COLO668 (cell line): ENCODE results near the gene APOD.

Experiments
- DNase-seq: peaks from one replicate; lab custom pipeline; 2025; ENCODE audit not compliant: unreplicated experiment; lab: John Stamatoyannopoulos, UW

The APOD gene

GRCh38 chr3:195587824-195588223, 4.1 kb upstream of the APOD start:
- DNase-seq: no peak

GRCh38 chr3:195587406-195587805, 3.7 kb upstream of the APOD start:
- DNase-seq: no peak

- no peak for DNase-seq
Observed at GRCh38 chr3:195584543-195584870, 767 bp upstream of the APOD start.

GRCh38 chr3:195582947-195583346, 793 bp downstream of the APOD start:
- no peak for DNase-seq

- DNase-seq: no peak
Observed at GRCh38 chr3:195580744-195581443, 2.8 kb downstream of the APOD start.

- no peak for DNase-seq
Observed at GRCh38 chr3:195579281-195579680, 4.5 kb downstream of the APOD start.

- DNase-seq: no peak
Observed at GRCh38 chr3:195578565-195578964, 5.2 kb downstream of the APOD start.

- DNase-seq: no peak
Observed at GRCh38 chr3:195577645-195578177, 6.0 kb downstream of the APOD start.

GRCh38 chr3:195574497-195575304, 9.0 kb downstream of the APOD start:
- DNase-seq: no peak

- no peak for DNase-seq
Observed at GRCh38 chr3:195573611-195574496, 9.9 kb downstream of the APOD start.

GRCh38 chr3:195571361-195571760, 12.4 kb downstream of the APOD start:
- DNase-seq: no peak

- no peak for DNase-seq
Observed at GRCh38 chr3:195570912-195571311, 12.8 kb downstream of the APOD start.

GRCh38 chr3:195570344-195570743, 13.4 kb downstream of the APOD start:
- DNase-seq: no peak

- DNase-seq: no peak
Observed at GRCh38 chr3:195568630-195569029, 15.1 kb downstream of the APOD start.

GRCh38 chr3:195566797-195567196, 16.9 kb downstream of the APOD start:
- DNase-seq: no peak

- no peak for DNase-seq
Observed at GRCh38 chr3:195565716-195566115, 18.0 kb downstream of the APOD start.

GRCh38 chr3:195563317-195563716, 20.4 kb downstream of the APOD start:
- DNase-seq: no peak

GRCh38 chr3:195559723-195560409, 23.9 kb downstream of the APOD start:
- peak; percentile 11 for DNase-seq

- DNase-seq: peak; percentile 30
Observed at GRCh38 chr3:195558602-195559001, 25.1 kb downstream of the APOD start.

- no peak for DNase-seq
Observed at GRCh38 chr3:195557322-195557721, 26.4 kb downstream of the APOD start.

- DNase-seq: peak; percentile 7
Observed at GRCh38 chr3:195556390-195556789, 27.4 kb downstream of the APOD start.
